GM18502 (cell line): ENCODE results near the gene CLPTM1L.
A peak's percentile ranks its signal among the peaks of the same experiment; 100 is the strongest.

ENCODE experiments used
- ATAC-seq: cut with Tn5 transposase; IDR thresholded peaks from one replicate; pipeline ENCODE4 v1.9.1; 2021; ENCODE audit warnings: mild to moderate bottlenecking; ENCODE audit not compliant: unreplicated experiment, poor library complexity

The CLPTM1L gene

GRCh38 chr5:1319436-1320256 is 25.3 kb downstream of the CLPTM1L start:
- no peak for ATAC-seq

GRCh38 chr5:1318659-1319251 is 26.1 kb downstream of the CLPTM1L start:
- no peak for ATAC-seq

GRCh38 chr5:1317921-1318565 is 26.9 kb downstream of the CLPTM1L start:
- ATAC-seq: no peak

GRCh38 chr5:1316588-1317340 is 28.1 kb downstream of the CLPTM1L start:
- no peak for ATAC-seq

- peak; percentile 61 for ATAC-seq
These were observed 29.0 kb downstream of the CLPTM1L start for GRCh38 chr5:1315709-1316587.

- ATAC-seq: peak; percentile 0
These were observed 29.7 kb downstream of the CLPTM1L start for GRCh38 chr5:1315018-1315708.

- ATAC-seq: no peak
These were observed 30.3 kb downstream of the CLPTM1L start for GRCh38 chr5:1314564-1314982.

- ATAC-seq: peak; percentile 80
These were observed 31.7 kb downstream of the CLPTM1L start for GRCh38 chr5:1312993-1313833.

GRCh38 chr5:1312206-1312605 is 32.7 kb downstream of the CLPTM1L start:
- no peak for ATAC-seq

GRCh38 chr5:1311439-1312055 is 33.4 kb downstream of the CLPTM1L start:
- ATAC-seq: no peak

GRCh38 chr5:1310118-1310517 is 34.8 kb downstream of the CLPTM1L start:
- ATAC-seq: no peak

- ATAC-seq: no peak
These were observed 40.9 kb downstream of the CLPTM1L start for GRCh38 chr5:1304033-1304432.

- no peak for ATAC-seq
These were observed 42.6 kb downstream of the CLPTM1L start for GRCh38 chr5:1302258-1302657.

- no peak for ATAC-seq
These were observed 44.3 kb downstream of the CLPTM1L start for GRCh38 chr5:1300581-1301083.

- ATAC-seq: no peak
These were observed 44.9 kb downstream of the CLPTM1L start for GRCh38 chr5:1299961-1300360.

- ATAC-seq: no peak
These were observed 45.4 kb downstream of the CLPTM1L start for GRCh38 chr5:1299511-1299850.

- ATAC-seq: no peak
These were observed 46.0 kb downstream of the CLPTM1L start for GRCh38 chr5:1298723-1299510.
